GM21723 (cell line): Measurements from ENCODE around the gene LY6G5B.

ENCODE experiments used
- ATAC-seq: cut with Tn5 transposase; IDR thresholded peaks from one replicate; pipeline ENCODE4 v1.9.1; 2021; ENCODE audit warnings: mild to moderate bottlenecking, moderate library complexity; ENCODE audit not compliant: unreplicated experiment

Gene LY6G5B

GRCh38 chr6:31669676-31670075, at the start of gene LY6G5B:
Gene LY6G5B (plus strand): TSS chr6:31669976. CDS start chr6:31670951, 975 bp downstream.
- no peak for ATAC-seq

GRCh38 chr6:31620586-31621319, 49.0 kb upstream of the LY6G5B start, which contains the start of gene PRRC2A:
Gene PRRC2A (plus strand): TSS chr6:31620715. CDS start chr6:31622790, 2,075 bp downstream.
- peak; percentile 51 for ATAC-seq

- no peak for ATAC-seq
Measured at GRCh38 chr6:31621320-31621939, 48.3 kb upstream of the LY6G5B start.

- no peak for ATAC-seq
Measured at GRCh38 chr6:31621991-31622390, 47.8 kb upstream of the LY6G5B start.

GRCh38 chr6:31622684-31623091, 47.1 kb upstream of the LY6G5B start:
- ATAC-seq = no peak

- ATAC-seq = no peak
Measured at GRCh38 chr6:31624070-31624469, 45.7 kb upstream of the LY6G5B start.

- no peak for ATAC-seq
Measured at GRCh38 chr6:31626952-31627351, 42.8 kb upstream of the LY6G5B start.

- no peak for ATAC-seq
Measured at GRCh38 chr6:31627690-31628287, 42.0 kb upstream of the LY6G5B start.

GRCh38 chr6:31629014-31629413, 40.8 kb upstream of the LY6G5B start:
- ATAC-seq = no peak

GRCh38 chr6:31630177-31630934, 39.4 kb upstream of the LY6G5B start:
- no peak for ATAC-seq

GRCh38 chr6:31631209-31631608, 38.6 kb upstream of the LY6G5B start:
- ATAC-seq = no peak

- no peak for ATAC-seq
Measured at GRCh38 chr6:31631681-31632278, 38.0 kb upstream of the LY6G5B start.

GRCh38 chr6:31632279-31632946, 37.4 kb upstream of the LY6G5B start:
- no peak for ATAC-seq

GRCh38 chr6:31633447-31633846, 36.3 kb upstream of the LY6G5B start:
- ATAC-seq = no peak

GRCh38 chr6:31634131-31634530, 35.6 kb upstream of the LY6G5B start:
- no peak for ATAC-seq

- no peak for ATAC-seq
Measured at GRCh38 chr6:31634969-31635575, 34.7 kb upstream of the LY6G5B start.

- no peak for ATAC-seq
Measured at GRCh38 chr6:31636698-31637596, 32.8 kb upstream of the LY6G5B start.

GRCh38 chr6:31639043-31639442, 30.7 kb upstream of the LY6G5B start:
- ATAC-seq = no peak

- no peak for ATAC-seq
Measured at GRCh38 chr6:31639449-31639861, 30.3 kb upstream of the LY6G5B start.
